Naive B cell (primary cell): ENCODE results near the gene MTIF2. TPM values are rescaled to one million over a fixed set of nuclear protein-coding genes. Genes with fewer than 3 reads are reported as not detected.
A peak's percentile ranks its signal among the peaks of the same experiment; 100 is the strongest.
"Not testable (repeated sequence)": the region's sequence is repeated elsewhere in the genome, so short reads cannot be mapped to it uniquely, and the experiment has no call there.

ENCODE experiments used
- ATAC-seq, 2 donors: fragments of 150-1000 bp; cut with Tn5 transposase; 2 replicates each; pipeline ENCODE4 v1.10.0; 2021; ENCODE audit warnings: low read depth in 2 of 2, mild to moderate bottlenecking in 2 of 2, moderate library complexity in 2 of 2
- DNase-seq: peaks from one replicate; pipeline ENCODE4 v3.0.0; 2022
- H3K27ac Mint-ChIP-seq, 6 donors: one replicate each; pipeline ENCODE4 v1.8.0; 2020 to 2022; ENCODE audit warnings: mild to moderate bottlenecking in 6 of 6, mixed read lengths in 6 of 6, moderate library complexity in 5 of 6, inconsistent platforms in 2 of 6
- H3K27me3 Mint-ChIP-seq, 3 donors: one replicate each; pipeline ENCODE4 v1.8.0; 2021 to 2022; ENCODE audit warnings: mixed read lengths in 3 of 3, mild to moderate bottlenecking in 1 of 3
- H3K36me3 Mint-ChIP-seq, 2 donors: one replicate each; pipeline ENCODE4 v1.8.0; 2020 to 2022; ENCODE audit warnings: mixed read lengths in 2 of 2, inconsistent platforms in 1 of 2, mild to moderate bottlenecking in 1 of 2
- H3K4me1 Mint-ChIP-seq, 3 donors: one replicate each; pipeline ENCODE4 v1.8.0; 2020 to 2022; ENCODE audit warnings: mixed read lengths in 3 of 3, inconsistent platforms in 1 of 3, mild to moderate bottlenecking in 1 of 3, moderate library complexity in 1 of 3
- H3K4me3 Mint-ChIP-seq, 8 donors: one replicate each; pipeline ENCODE4 v1.8.0; 2020 to 2022; ENCODE audit warnings: mild to moderate bottlenecking in 8 of 8, mixed read lengths in 8 of 8, moderate library complexity in 8 of 8, inconsistent platforms in 2 of 8
- H3K9me3 Mint-ChIP-seq, 7 donors: one replicate each; pipeline ENCODE4 v1.8.0; 2020 to 2022; ENCODE audit warnings: mixed read lengths in 7 of 7, mild to moderate bottlenecking in 5 of 7, inconsistent platforms in 2 of 7, moderate library complexity in 1 of 7
- polyA plus RNA-seq, 6 donors: library from polyadenylated mRNA; unstranded; fragments of 300-500 nt; fragmentation: Illumina TruSeq; gene quantifications; one replicate each; pipeline ENCODE4 v1.2.3, GENCODE V29; 2021; ENCODE audit warnings: low read depth in 6 of 6

The MTIF2 gene
- polyA plus RNA-seq, 6 donors from 2014 or later, result 7.3 to 23.2 (median 16.5) TPM

GRCh38 chr2:55279214-55279835 is 10.3 kb upstream of the MTIF2 start:
- peak overlapping the region in 1 of 8 donors; percentile 93 for H3K4me3 Mint-ChIP-seq
- H3K27ac Mint-ChIP-seq, result peak overlapping the region in 1 of 6 donors; percentile 28
- not testable (repeated sequence) for H3K9me3 Mint-ChIP-seq, ATAC-seq, H3K36me3 Mint-ChIP-seq, H3K27me3 Mint-ChIP-seq, DNase-seq
- peaks cover 7 to 23% (median 9%) of the 10 kb centered on the region in 3 donors for H3K4me1 Mint-ChIP-seq

- no peaks in the 10 kb centered on the region for H3K36me3 Mint-ChIP-seq
- no peak for ATAC-seq
- H3K9me3 Mint-ChIP-seq, result no peaks in the 10 kb centered on the region
- DNase-seq, result no peak
- no peak overlapping the region for H3K27ac Mint-ChIP-seq
- H3K4me3 Mint-ChIP-seq, result no peak overlapping the region
- peaks cover 0 to 7% (median 0%) of the 10 kb centered on the region in 3 donors for H3K4me1 Mint-ChIP-seq
- peaks cover 0 to 6% (median 0%) of the 10 kb centered on the region in 3 donors for H3K27me3 Mint-ChIP-seq
Observed at GRCh38 chr2:55277310-55277709, 8.3 kb upstream of the MTIF2 start.

DNA sequence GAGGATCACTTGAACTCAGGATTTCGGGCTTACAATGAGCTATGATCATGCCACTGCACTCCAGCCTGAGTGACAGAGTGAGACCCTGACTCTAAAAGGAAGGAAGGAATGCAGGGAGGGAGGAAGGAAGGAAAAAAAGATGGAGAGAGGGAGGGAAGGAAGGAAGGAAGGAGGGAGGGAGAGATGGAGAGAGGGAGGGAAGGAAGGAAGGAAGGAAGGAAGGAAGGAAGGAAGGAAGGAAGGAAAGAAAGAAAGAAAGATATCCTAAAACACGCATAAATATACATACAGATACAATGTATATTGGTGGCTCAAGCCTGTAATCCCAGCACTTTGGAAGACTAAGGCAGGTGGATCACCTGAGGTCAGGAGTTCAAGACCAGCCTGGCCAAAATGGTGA is 5.3 kb upstream of the MTIF2 start:
- not testable (repeated sequence) for H3K36me3 Mint-ChIP-seq, ATAC-seq, H3K27me3 Mint-ChIP-seq, DNase-seq, H3K4me3 Mint-ChIP-seq, H3K9me3 Mint-ChIP-seq
- Mint-ChIP-seq H3K27ac (peak overlapping the region in 1 of 6 donors; percentile 29), H3K4me1 (peaks cover 4 to 13% (median 8%) of the 10 kb centered on the region in 3 donors)

DNA sequence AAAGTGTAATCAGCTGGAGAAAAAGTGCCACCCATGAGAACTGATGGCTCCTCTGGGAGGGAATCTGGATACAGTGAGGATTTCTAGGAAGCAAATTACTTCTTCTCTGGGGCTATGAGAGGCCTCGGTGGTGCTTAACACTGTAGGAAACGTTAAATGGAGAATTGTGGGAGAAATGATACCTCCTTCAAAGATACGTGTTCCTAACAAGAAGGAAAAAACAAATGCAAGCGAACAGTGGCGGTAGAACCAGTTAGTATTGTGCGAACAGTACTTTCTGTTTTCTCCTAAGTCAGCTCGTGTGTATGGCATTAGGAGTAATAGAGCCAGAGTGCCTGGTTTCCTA is 587 bp upstream of the MTIF2 start:
- peak overlapping the region; percentile 92 to 97 (median 94) for H3K27ac Mint-ChIP-seq
- H3K4me1 Mint-ChIP-seq, result peaks cover 15 to 30% (median 19%) of the 10 kb centered on the region in 3 donors
- ATAC-seq (no peak), DNase-seq (no peak)
- peak overlapping the region; percentile 91 to 99 (median 96) for H3K4me3 Mint-ChIP-seq
- no peaks in the 10 kb centered on the region for H3K9me3 Mint-ChIP-seq
- H3K36me3 Mint-ChIP-seq, result peaks cover 0 to 3% of the 10 kb centered on the region in 2 donors
- peaks cover 0 to 6% (median 0%) of the 10 kb centered on the region in 3 donors for H3K27me3 Mint-ChIP-seq

DNA sequence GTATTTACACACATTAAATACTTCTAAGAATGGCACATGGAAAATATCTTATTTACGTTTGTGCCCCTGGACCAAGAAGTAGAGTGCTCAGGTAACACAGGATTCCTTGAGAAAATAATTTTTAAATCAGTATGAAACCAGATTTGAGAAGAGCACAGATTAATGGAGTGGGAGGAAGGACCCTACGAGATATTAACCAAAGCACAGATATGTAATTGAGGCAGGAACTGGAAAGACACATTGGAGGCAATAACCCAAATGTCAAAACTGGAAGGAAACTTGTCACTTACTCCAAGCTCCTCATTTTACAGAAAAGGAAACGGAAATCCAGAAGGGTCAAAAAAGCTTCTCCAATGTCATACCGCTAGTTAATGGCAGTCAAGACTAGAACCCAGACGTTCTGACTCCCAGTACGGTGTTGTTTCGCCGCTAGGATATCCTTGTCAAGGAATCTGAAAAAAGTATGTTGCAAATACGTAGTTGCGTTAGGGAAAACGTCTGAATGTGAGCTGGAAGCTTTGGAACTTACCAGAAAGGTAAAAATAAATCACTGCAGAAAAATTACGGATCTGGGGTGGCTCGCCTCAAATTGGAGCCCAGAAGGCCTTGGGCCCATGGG is 634 bp downstream of the MTIF2 start:
- DNase-seq (no peak), ATAC-seq (no peak)
- Mint-ChIP-seq H3K27me3 (no peaks in the 10 kb centered on the region), H3K4me3 (peak overlapping the region; percentile 91 to 99 (median 96)), H3K9me3 (no peaks in the 10 kb centered on the region), H3K4me1 (peaks cover 15 to 30% (median 19%) of the 10 kb centered on the region in 3 donors), H3K27ac (peak overlapping the region; percentile 92 to 97 (median 94)), H3K36me3 (peaks cover 0 to 7% of the 10 kb centered on the region in 2 donors)

DNA sequence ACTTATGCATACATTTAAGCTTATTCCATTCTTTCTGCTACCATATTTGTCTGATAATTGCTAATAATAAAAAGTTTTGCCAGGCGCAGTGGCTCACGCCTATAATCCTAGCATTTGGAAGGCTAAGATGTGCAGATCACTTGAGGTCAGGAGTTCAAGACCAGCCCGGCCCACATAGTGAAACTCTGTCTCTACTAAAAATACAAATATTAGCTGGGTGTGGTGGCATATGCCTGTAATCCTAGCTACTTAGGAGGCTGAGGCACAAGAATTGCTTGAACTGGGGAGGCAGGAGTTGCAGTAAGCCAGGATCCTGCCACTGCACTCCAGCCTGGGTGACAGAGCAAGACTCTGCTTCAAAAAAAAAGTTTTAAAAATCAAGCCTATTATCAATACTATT is 9.4 kb downstream of the MTIF2 start:
- not testable (repeated sequence) for H3K9me3 Mint-ChIP-seq, H3K4me1 Mint-ChIP-seq, H3K4me3 Mint-ChIP-seq, H3K27ac Mint-ChIP-seq, H3K27me3 Mint-ChIP-seq, ATAC-seq, DNase-seq
- peaks cover 7 to 12% of the 10 kb centered on the region in 2 donors for H3K36me3 Mint-ChIP-seq

GRCh38 chr2:55252832-55253231 is 16.2 kb downstream of the MTIF2 start:
- H3K9me3 Mint-ChIP-seq, result no peaks in the 10 kb centered on the region
- no peaks in the 10 kb centered on the region for H3K4me1 Mint-ChIP-seq
- H3K36me3 Mint-ChIP-seq, result peaks cover 1 to 11% of the 10 kb centered on the region in 2 donors
- no peaks in the 10 kb centered on the region for H3K27me3 Mint-ChIP-seq
- ATAC-seq (no peak), DNase-seq (no peak)
- no peak overlapping the region for H3K4me3 Mint-ChIP-seq
- no peak overlapping the region for H3K27ac Mint-ChIP-seq

- DNase-seq (no peak), ATAC-seq (no peak)
- no peak overlapping the region for H3K4me3 Mint-ChIP-seq
- no peaks in the 10 kb centered on the region for H3K9me3 Mint-ChIP-seq
- no peaks in the 10 kb centered on the region for H3K4me1 Mint-ChIP-seq
- peaks cover 7 to 9% of the 10 kb centered on the region in 2 donors for H3K36me3 Mint-ChIP-seq
- no peaks in the 10 kb centered on the region for H3K27me3 Mint-ChIP-seq
- H3K27ac Mint-ChIP-seq, result no peak overlapping the region
Observed at GRCh38 chr2:55247025-55247424, 22.0 kb downstream of the MTIF2 start.

- DNase-seq (no peak), ATAC-seq (no peak)
- Mint-ChIP-seq H3K9me3 (no peaks in the 10 kb centered on the region), H3K4me1 (no peaks in the 10 kb centered on the region), H3K4me3 (no peak overlapping the region), H3K36me3 (peaks cover 7 to 9% of the 10 kb centered on the region in 2 donors), H3K27me3 (no peaks in the 10 kb centered on the region), H3K27ac (peak overlapping the region in 1 of 6 donors; percentile 89)
Observed at GRCh38 chr2:55245411-55245810, 23.6 kb downstream of the MTIF2 start.

DNA sequence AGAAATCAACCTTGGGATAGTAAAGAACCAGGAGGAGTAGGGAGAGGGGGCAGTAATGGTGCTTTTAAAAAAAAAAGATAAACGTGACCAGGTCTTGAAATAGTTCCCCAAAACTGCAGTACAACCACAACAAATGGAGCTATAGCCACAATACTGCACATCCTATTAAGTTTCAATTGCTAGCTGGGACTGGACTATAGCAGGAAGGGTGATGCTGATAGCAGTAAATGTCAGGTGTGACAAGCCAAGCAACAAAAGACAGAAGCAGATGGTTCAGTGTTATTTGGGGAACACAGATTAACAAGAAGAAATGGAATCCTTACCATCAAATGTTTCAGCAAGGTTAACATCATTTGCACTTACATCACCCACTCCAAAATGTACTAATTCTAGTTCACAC is 26.4 kb downstream of the MTIF2 start:
- peaks cover 11 to 12% of the 10 kb centered on the region in 2 donors for H3K36me3 Mint-ChIP-seq
- no peak for ATAC-seq
- H3K27ac Mint-ChIP-seq, result peak overlapping the region in 3 of 6 donors; percentile 67 to 89 (median 83)

DNA sequence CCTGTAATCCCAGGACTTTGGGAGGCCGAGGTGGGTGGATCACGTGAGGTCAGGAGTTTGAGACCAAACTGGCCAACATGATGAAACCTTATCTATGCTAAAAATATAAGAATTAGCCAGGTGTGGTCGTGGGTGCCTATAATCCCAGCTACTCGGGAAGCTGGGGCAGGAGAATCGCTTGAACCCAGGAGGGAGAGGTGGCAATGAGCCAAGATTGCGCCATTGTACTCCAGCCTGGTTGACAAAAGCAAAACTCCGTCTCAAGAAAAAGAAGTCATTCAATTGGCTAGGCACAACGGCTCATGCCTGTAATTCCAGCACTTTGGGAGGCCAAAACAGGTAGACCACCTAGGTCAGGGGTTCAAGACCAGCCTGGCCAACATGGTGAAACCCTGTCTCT is 27.4 kb downstream of the MTIF2 start:
- H3K27me3 Mint-ChIP-seq, H3K4me3 Mint-ChIP-seq, DNase-seq, H3K4me1 Mint-ChIP-seq, H3K9me3 Mint-ChIP-seq, ATAC-seq, H3K27ac Mint-ChIP-seq: not testable (repeated sequence)
- H3K36me3 Mint-ChIP-seq, result peaks cover 7 to 12% of the 10 kb centered on the region in 2 donors

More for the DNA sequence above, 26.4 kb downstream of the MTIF2 start:
- Mint-ChIP-seq H3K9me3 (no peaks in the 10 kb centered on the region), H3K4me3 (no peak overlapping the region), H3K27me3 (no peaks in the 10 kb centered on the region), H3K4me1 (no peaks in the 10 kb centered on the region)
- DNase-seq, result no peak

DNA sequence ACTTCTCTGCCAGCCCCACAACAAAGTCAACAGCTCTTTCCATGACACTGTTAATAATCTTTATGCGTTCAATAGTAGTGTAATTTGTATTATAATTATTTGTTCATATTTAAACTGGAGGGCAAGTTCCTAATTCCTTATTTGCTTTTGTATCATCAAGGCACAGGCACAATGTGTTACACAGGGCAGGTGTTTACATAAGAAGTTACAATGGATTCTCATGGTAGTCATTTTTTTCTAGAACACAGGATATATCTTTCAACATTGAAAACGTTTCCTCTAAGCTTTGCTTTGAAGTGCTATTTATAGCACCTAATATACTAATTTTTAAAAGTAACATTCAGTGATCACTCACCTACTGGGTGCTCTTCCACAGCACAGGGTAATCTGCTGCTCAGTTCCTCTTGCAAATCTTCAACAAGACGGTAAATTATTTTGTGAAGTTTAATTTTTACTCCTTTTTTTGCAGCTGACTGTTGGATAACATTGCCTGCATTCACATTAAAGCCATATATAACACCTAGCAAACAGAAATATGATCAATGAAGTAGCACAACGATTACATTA is 29.3 kb downstream of the MTIF2 start:
- Mint-ChIP-seq H3K4me3 (no peak overlapping the region), H3K27me3 (no peaks in the 10 kb centered on the region), H3K9me3 (no peaks in the 10 kb centered on the region), H3K27ac (no peak overlapping the region), H3K36me3 (peaks cover 7 to 12% of the 10 kb centered on the region in 2 donors), H3K4me1 (peaks cover under 1 to 5% (median 3%) of the 10 kb centered on the region in 3 donors)
- DNase-seq (no peak), ATAC-seq (no peak)

DNA sequence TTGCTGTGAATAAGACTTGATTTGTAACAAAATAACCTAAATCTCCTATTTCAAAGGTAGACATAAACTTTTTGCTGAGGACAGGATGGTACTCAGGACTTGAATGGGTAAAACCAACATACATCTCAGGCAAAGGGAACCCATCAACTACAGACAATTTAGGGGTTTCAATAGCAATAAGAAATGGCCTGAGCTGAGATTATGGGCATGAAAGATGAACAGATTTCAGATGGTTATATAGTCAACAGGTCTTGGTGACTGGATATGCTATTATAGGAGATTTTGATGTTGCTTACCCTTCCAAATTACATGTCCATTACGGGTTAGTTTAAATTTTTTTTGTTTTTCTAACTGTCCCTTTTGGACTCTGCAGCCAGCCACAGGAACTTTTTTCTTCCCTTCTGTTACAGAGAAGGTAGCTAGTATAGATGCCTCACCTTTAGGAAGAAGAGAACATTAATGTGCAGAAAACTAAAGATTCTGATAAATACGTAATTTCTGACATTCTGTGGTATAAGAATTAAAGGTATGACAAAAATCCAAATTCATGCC is 32.0 kb downstream of the MTIF2 start:
- ATAC-seq (no peak), DNase-seq (no peak)
- no peaks in the 10 kb centered on the region for H3K27me3 Mint-ChIP-seq
- H3K27ac Mint-ChIP-seq, result peak overlapping the region in 1 of 6 donors; percentile 18
- no peak overlapping the region for H3K4me3 Mint-ChIP-seq
- peaks cover 13 to 15% of the 10 kb centered on the region in 2 donors for H3K36me3 Mint-ChIP-seq
- H3K9me3 Mint-ChIP-seq, result no peaks in the 10 kb centered on the region
- peaks cover 12 to 22% (median 21%) of the 10 kb centered on the region in 3 donors for H3K4me1 Mint-ChIP-seq
